HepG2 (cell line): ENCODE measurements around the gene NEK6. TPM values are rescaled to one million over a fixed set of nuclear protein-coding genes. Genes with fewer than 3 reads are reported as not detected.

Experiments used
- ATAC-seq: fragments of 200-7000 bp; cut with Tn5 transposase; 3 replicates; pipeline ENCODE4 v1.9.1; 2020; ENCODE audit warnings: mild to moderate bottlenecking, moderate library complexity
- BruUV-seq: library from RNA; stranded (reverse); fragments of 400-500 nt; replicated peaks from 2 replicates; lab custom pipeline; 2021; lab: Mats Ljungman, UMichigan
- CTCF ChIA-PET: fragments of 300-600 bp; formaldehyde crosslinking; extraction: SDS; loops from one replicate; lab custom pipeline; 2021; ENCODE audit warnings: low total read pairs, inconsistent platforms, low intra/inter-chr PET ratio; lab: Yijun Ruan, JAX
- POLR2A ChIA-PET: fragments of 350-600 bp; sonication (Branson Sonifier 250); formaldehyde crosslinking; loops from one replicate; lab custom pipeline; 2020; ENCODE audit warnings: antibody characterized with exemption, inconsistent platforms; lab: Yijun Ruan, JAX
- DNase-seq: peaks from one replicate; pipeline ENCODE4 v3.0.0-alpha.2; 2015; ENCODE audit warnings: low spot score
- FAIRE-seq: peaks from 3 replicates; lab custom pipeline; 2011; peaks lifted over from hg19 to GRCh38; lab: Jason Lieb, UNC
- H2AFZ ChIP-seq: one replicate; pipeline ENCODE4 v1.6.1; 2011; ENCODE audit warnings: low read length, inconsistent platforms
- H3K27ac ChIP-seq: fragments of 300-600 bp; 3 replicates; pipeline ENCODE4 v1.8.0; 2011; ENCODE audit warnings: mixed run types, mild to moderate bottlenecking, mixed read lengths, low read length, inconsistent platforms; ENCODE audit not compliant: insufficient read depth; ENCODE audit errors: extremely low read length
- H3K27me3 ChIP-seq, 2 experiments: fragments of 200-600 bp in 1 of 2; 2 replicates in 1 of 2; 3 replicates in 1 of 2; pipeline versions ENCODE4 v1.6.0 to v1.8.0; 2011; ENCODE audit warnings: low read length in 2 of 2, mild to moderate bottlenecking in 2 of 2, moderate library complexity in 2 of 2, inconsistent platforms in 1 of 2; ENCODE audit not compliant: insufficient read depth in 2 of 2, control insufficient read depth in 1 of 2
- H3K36me3 ChIP-seq, 2 experiments: fragments of 200-600 bp in 1 of 2; replicated peaks in 1 of 2; 2 replicates in 1 of 2; 3 replicates in 1 of 2; pipeline versions ENCODE4 v1.5.1 to v1.8.0; 2011; ENCODE audit warnings: low read length in 2 of 2, inconsistent platforms in 1 of 2; ENCODE audit not compliant: insufficient read depth in 2 of 2, control insufficient read depth in 1 of 2
- H3K4me1 ChIP-seq: 2 replicates; pipeline ENCODE4 v1.5.1; 2012; ENCODE audit warnings: low read length, inconsistent platforms; ENCODE audit not compliant: insufficient read depth
- H3K4me2 ChIP-seq: 2 replicates; pipeline ENCODE4 v1.6.0; 2011; ENCODE audit warnings: low read depth, low read length, inconsistent platforms
- H3K4me3 ChIP-seq, 3 experiments: fragments of 200-600 bp in 1 of 3; sonication (generic), shearing (Covaris generic) in 1 of 3; replicated peaks in 1 of 3; 2 replicates each; pipeline ENCODE4 v1.5.1; 2011 to 2016; ENCODE audit warnings: low read length in 3 of 3, inconsistent platforms in 2 of 3, low read depth in 2 of 3, mild to moderate bottlenecking in 2 of 3, control low read depth in 1 of 3, mixed read lengths in 1 of 3; ENCODE audit not compliant: insufficient read depth in 1 of 3
- H3K79me2 ChIP-seq: one replicate; pipeline ENCODE4 v1.6.1; 2011; ENCODE audit warnings: low read length, inconsistent platforms; ENCODE audit not compliant: insufficient read depth
- H3K9ac ChIP-seq: 2 replicates; pipeline ENCODE4 v1.6.0; 2011; ENCODE audit warnings: mild to moderate bottlenecking, low read depth, low read length, inconsistent platforms; ENCODE audit not compliant: insufficient read depth
- H3K9me3 ChIP-seq: 2 replicates; pipeline ENCODE4 v1.5.1; 2012; ENCODE audit warnings: mild to moderate bottlenecking, low read length
- H4K20me1 ChIP-seq: 2 replicates; pipeline ENCODE4 v1.6.0; 2011; ENCODE audit warnings: inconsistent platforms, mild to moderate bottlenecking, low read length, moderate library complexity; ENCODE audit not compliant: insufficient read depth
- AGO2 ChIP-seq: fragments of 200-400 bp; formaldehyde crosslinking; optimal IDR thresholded peaks from 2 replicates; pipeline ENCODE3; 2017; ENCODE audit warnings: mild to moderate bottlenecking, low read depth, low read length, moderate library complexity
- BORCS8-MEF2B ChIP-seq: sonication (generic); formaldehyde crosslinking; IDR thresholded peaks from 2 replicates; pipeline ENCODE4 v1.8.0; 2022; ENCODE audit warnings: mild to moderate bottlenecking, missing genetic modification reagents
- CHD4 ChIP-seq: fragments of 200-600 bp; sonication (generic); IDR thresholded peaks from 2 replicates; pipeline ENCODE4 v1.7.0; 2017; ENCODE audit warnings: mild to moderate bottlenecking, low read length, borderline replicate concordance
- POLR2A ChIP-seq, 2 experiments: IDR thresholded peaks; 2 replicates each; pipeline ENCODE4 v1.6.1; 2011; ENCODE audit warnings: low read depth in 2 of 2, low read length in 2 of 2, mild to moderate bottlenecking in 1 of 2, moderate library complexity in 1 of 2; ENCODE audit not compliant: insufficient read depth in 1 of 2
- POLR2G ChIP-seq: fragments of 200-400 bp; formaldehyde crosslinking; IDR thresholded peaks from 2 replicates; pipeline ENCODE4 v1.6.1; 2018; ENCODE audit warnings: mild to moderate bottlenecking, low read depth, low read length, moderate library complexity
- PTBP1 ChIP-seq: fragments of 200-400 bp; formaldehyde crosslinking; IDR thresholded peaks from 2 replicates; pipeline ENCODE4 v1.6.1; 2018; ENCODE audit warnings: low read length, low read depth; ENCODE audit not compliant: poor library complexity, severe bottlenecking
- RBM22 ChIP-seq: fragments of 200-400 bp; formaldehyde crosslinking; optimal IDR thresholded peaks from 2 replicates; pipeline ENCODE3; 2017; ENCODE audit warnings: mild to moderate bottlenecking, low read length, moderate library complexity
- RBM39 ChIP-seq: fragments of 200-400 bp; formaldehyde crosslinking; IDR thresholded peaks from one replicate; pipeline ENCODE4 v1.6.1; 2018; ENCODE audit warnings: antibody characterized with exemption, mild to moderate bottlenecking, low read depth, low read length; ENCODE audit not compliant: poor library complexity, severe bottlenecking
- ZNF232 ChIP-seq: sonication (generic); formaldehyde crosslinking; IDR thresholded peaks from 2 replicates; pipeline ENCODE4 v1.4.0; 2020; ENCODE audit warnings: missing genetic modification reagents, borderline replicate concordance
- ZNF629 ChIP-seq: sonication (generic); formaldehyde crosslinking; conservative IDR thresholded peaks from 2 replicates; pipeline ENCODE4 v1.5.0; 2020; ENCODE audit warnings: missing genetic modification reagents
- ZNF644 ChIP-seq: IDR thresholded peaks from 2 replicates; pipeline ENCODE4 v1.6.1; 2016; ENCODE audit warnings: low read depth
- ZNF672 ChIP-seq: sonication (generic); formaldehyde crosslinking; IDR thresholded peaks from 2 replicates; pipeline ENCODE4 v1.8.1; 2022; ENCODE audit warnings: missing genetic modification reagents
- ZNF709 ChIP-seq: sonication (generic); formaldehyde crosslinking; IDR thresholded peaks from 2 replicates; pipeline ENCODE4 v1.5.0; 2020; ENCODE audit warnings: mild to moderate bottlenecking, missing genetic modification reagents
- ZNF792 ChIP-seq: IDR thresholded peaks from 2 replicates; pipeline ENCODE4 v1.6.1; 2016
- WGBS: methylation state at CpG from one replicate; pipeline ENCODE4 v1.1.6; 2017; ENCODE audit warnings: low lambda C conversion rate; 5-methylcytosine and 5-hydroxymethylcytosine counted together
- in situ Hi-C: cut with HindIII; loops from 2 replicates; pipeline ENCODE4 v1.10.0; 2017; ENCODE audit warnings: low pct_unique_long_range_greater_than_20kb; ENCODE audit not compliant: extremely low pct_ligation_motif_present
- intact Hi-C: fragments of 100-400 bp; cut with micrococcal nuclease; formaldehyde crosslinking; loops from one replicate; pipeline ENCODE4 v1.10.0; 2022; ENCODE audit not compliant: unreplicated experiment
- polyA plus RNA-seq, 8 experiments: library from polyadenylated mRNA; depleted of rRNA in 3 of 8; stranded (reverse) in 7 of 8; unstranded in 1 of 8; fragments of >200 nt; fragmentation: Illumina TruSeq in 4 of 8; extraction: Trizol in 4 of 8; gene quantifications; 2 replicates each; pipeline versions ENCODE4 v1.2.1 to v1.2.3, GENCODE V29; 2011 to 2016; ENCODE audit warnings: low read depth in 4 of 8, missing spikeins in 1 of 8, mixed read lengths in 1 of 8; ENCODE audit not compliant: insufficient read depth in 1 of 8
- total RNA-seq, 5 experiments: library from RNA; depleted of rRNA; stranded (reverse); fragments of >200 nt; fragmentation: Illumina TruSeq; extraction: Trizol; gene quantifications; 2 replicates each; pipeline ENCODE4 v1.2.3, GENCODE V29; 2016; ENCODE audit warnings: low read depth in 1 of 5
- TF ChIP-seq, protein P1 (sequence below): sonication (generic); formaldehyde crosslinking; IDR thresholded peaks from 2 replicates; pipeline ENCODE4 v1.5.0; 2020; ENCODE audit warnings: missing genetic modification reagents

The NEK6 gene
- total and polyA plus RNA-seq, 2 of the 13 experiments (the other 11 are each of a cell fraction or from before 2014, with no cell fraction given): 30.4 to 119 TPM

DNA sequence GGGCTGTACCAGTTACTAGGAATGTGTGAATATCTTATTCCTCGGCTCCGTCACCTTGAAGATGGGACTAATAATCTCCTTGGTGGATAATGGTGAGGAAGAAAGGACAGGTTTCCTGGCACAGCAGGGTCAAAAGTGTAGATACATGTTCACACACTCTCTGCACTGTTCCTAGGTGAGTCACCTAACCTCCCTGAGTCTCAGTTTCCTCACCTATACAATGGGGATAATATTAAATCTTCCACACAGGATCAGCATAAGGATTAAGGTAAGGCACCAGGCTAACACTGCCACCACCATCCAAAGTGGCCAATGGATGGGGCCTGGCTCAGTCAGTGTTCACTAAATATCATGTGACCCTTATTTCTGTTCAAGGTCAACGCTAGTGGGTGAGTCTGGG is 90.6 kb downstream of the NEK6 start:
- CTCF ChIA-PET: no interaction called here

DNA sequence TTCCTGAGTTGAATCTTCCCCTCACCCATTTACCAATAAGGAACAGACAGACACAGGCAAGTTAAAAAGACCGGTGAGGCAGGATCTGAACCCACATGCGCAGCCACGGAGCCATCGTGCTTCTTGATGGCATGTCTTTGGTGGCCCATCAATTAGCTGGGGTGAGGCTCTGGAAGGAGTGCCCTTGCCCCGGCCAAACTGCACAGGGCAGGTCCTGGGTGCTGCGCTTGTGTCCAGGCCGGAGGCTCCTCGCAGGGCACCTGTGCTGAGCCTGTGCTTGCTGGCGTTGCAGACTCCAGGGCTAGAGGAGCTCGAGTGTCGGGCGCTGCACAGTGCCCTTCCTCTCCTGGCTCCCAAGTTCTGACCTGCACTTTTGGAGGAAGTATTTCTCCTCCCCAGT is 91.1 kb downstream of the NEK6 start:
- Histone ChIP-seq H3K9ac (no peak overlapping the region), H4K20me1 (no peaks in the 10 kb centered on the region), H3K79me2 (no peaks in the 10 kb centered on the region), H3K9me3 (no peaks in the 10 kb centered on the region), H3K4me1 (peaks cover 14% of the 10 kb centered on the region), H3K4me2 (no peak overlapping the region), H3K36me3 (peaks cover 50 to 92% of the 10 kb centered on the region in 2 experiments), H2AFZ (no peak overlapping the region), H3K4me3 (no peak overlapping the region), H3K27ac (no peak overlapping the region)
- BruUV-seq: no TSS peak
- no peak for ATAC-seq
- no peak for DNase-seq
- 97% methylated on average over 9 of the region's 12 CpGs for WGBS
- CTCF ChIA-PET: no interaction called here
- intact Hi-C loops: no loop called here
- in situ Hi-C loops: no loop called here
- FAIRE-seq: no peak
- peak; percentile 6 for TF ChIP-seq RBM22
- TF ChIP-seq BORCS8-MEF2B: no peak
- TF ChIP-seq AGO2: peak; percentile 83
- TF ChIP-seq CHD4: no peak
- TF ChIP-seq POLR2A (IDR thresholded peaks at IDR 0.05; ENCODE audit: insufficient read depth in 1 of 2, low read depth in 2 of 2, low read length in 2 of 2): 0 out of 4 replicates have a peak, but pooled peaks of 1 of the 2 experiments have one; percentile 16
- TF ChIP-seq, all 625 proteins: peak for 3
- POLR2A ChIA-PET: no interaction called here
- no peaks in the 10 kb centered on the region for H3K27me3 ChIP-seq

More for the DNA sequence above, 90.6 kb downstream of the NEK6 start:
- Histone ChIP-seq H2AFZ (no peak overlapping the region), H3K4me2 (no peak overlapping the region), H4K20me1 (no peaks in the 10 kb centered on the region), H3K4me1 (peaks cover 14% of the 10 kb centered on the region), H3K9me3 (no peaks in the 10 kb centered on the region), H3K27ac (no peak overlapping the region), H3K79me2 (no peaks in the 10 kb centered on the region), H3K9ac (no peak overlapping the region), H3K36me3 (peaks cover 50 to 91% of the 10 kb centered on the region in 2 experiments), H3K4me3 (no peak overlapping the region), H3K27me3 (no peaks in the 10 kb centered on the region)
- ATAC-seq (no peak), FAIRE-seq (no peak), DNase-seq (no peak)
- in situ Hi-C loops: no loop called here
- intact Hi-C loops: no loop called here
- POLR2A ChIA-PET: no interaction called here
- TF ChIP-seq ZNF232 (CRISPR knock-in tag): no peak
- no peak for TF ChIP-seq ZNF644 (CRISPR knock-in tag)
- TF ChIP-seq ZNF672 (CRISPR knock-in tag): no peak
- TF ChIP-seq PTBP1: no peak
- peak; percentile 81 for TF ChIP-seq ZNF629 (CRISPR knock-in tag)
- no peak for TF ChIP-seq ZNF792 (CRISPR knock-in tag)
- TF ChIP-seq, protein P1, sequence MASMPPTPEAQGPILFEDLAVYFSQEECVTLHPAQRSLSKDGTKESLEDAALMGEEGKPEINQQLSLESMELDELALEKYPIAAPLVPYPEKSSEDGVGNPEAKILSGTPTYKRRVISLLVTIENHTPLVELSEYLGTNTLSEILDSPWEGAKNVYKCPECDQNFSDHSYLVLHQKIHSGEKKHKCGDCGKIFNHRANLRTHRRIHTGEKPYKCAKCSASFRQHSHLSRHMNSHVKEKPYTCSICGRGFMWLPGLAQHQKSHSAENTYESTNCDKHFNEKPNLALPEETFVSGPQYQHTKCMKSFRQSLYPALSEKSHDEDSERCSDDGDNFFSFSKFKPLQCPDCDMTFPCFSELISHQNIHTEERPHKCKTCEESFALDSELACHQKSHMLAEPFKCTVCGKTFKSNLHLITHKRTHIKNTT (CRISPR knock-in tag): no peak
- peak; percentile 56 for TF ChIP-seq POLR2G
- TF ChIP-seq RBM39: no peak
- no peak for TF ChIP-seq ZNF709 (CRISPR knock-in tag)
- 83% methylated on average over 3 of the region's 3 CpGs for WGBS
- no TSS peak for BruUV-seq
